HL-60 (cell line): ENCODE results near the gene DHRS13.

ENCODE experiments used
- DNase-seq, 2 experiments: peaks; one replicate each; pipeline ENCODE4 v3.0.0-alpha.2; 2010 to 2020; ENCODE audit warnings: low read depth in 1 of 2, low spot score in 1 of 2
- H3K27ac ChIP-seq: fragments of 250-450 bp; sonication (Bioruptor Pico); replicated peaks from 2 replicates; pipeline ENCODE4 v1.5.1; 2020; ENCODE audit warnings: mild to moderate bottlenecking, moderate library complexity
- H3K27me3 ChIP-seq: fragments of 250-450 bp; sonication (Bioruptor Pico); 2 replicates; pipeline ENCODE4 v1.5.1; 2021; ENCODE audit warnings: mild to moderate bottlenecking, moderate library complexity; ENCODE audit not compliant: insufficient read depth, poor library complexity, severe bottlenecking
- H3K4me3 ChIP-seq: replicated peaks from 2 replicates; pipeline ENCODE4 v1.5.1; 2011; ENCODE audit warnings: mild to moderate bottlenecking, control low read depth, low read length; ENCODE audit not compliant: insufficient read depth
- CTCF ChIP-seq: IDR thresholded peaks from one replicate; pipeline ENCODE4 v1.5.1; 2011; ENCODE audit warnings: low read length, control low read depth, inconsistent platforms; ENCODE audit not compliant: insufficient read depth
- GABPA ChIP-seq: IDR thresholded peaks from 2 replicates; pipeline ENCODE4 v1.6.1; 2012; ENCODE audit warnings: low read depth
- POLR2AphosphoS5 ChIP-seq: IDR thresholded peaks from 2 replicates; pipeline ENCODE4 v1.6.1; 2012; ENCODE audit warnings: low read depth
- REST ChIP-seq: IDR thresholded peaks from 2 replicates; pipeline ENCODE4 v1.6.1; 2012; ENCODE audit warnings: low read depth; ENCODE audit not compliant: insufficient replicate concordance
- SPI1 ChIP-seq: IDR thresholded peaks from 2 replicates; pipeline ENCODE4 v1.6.1; 2012; ENCODE audit warnings: low read depth, mild to moderate bottlenecking, borderline replicate concordance

DHRS13 gene

DNA sequence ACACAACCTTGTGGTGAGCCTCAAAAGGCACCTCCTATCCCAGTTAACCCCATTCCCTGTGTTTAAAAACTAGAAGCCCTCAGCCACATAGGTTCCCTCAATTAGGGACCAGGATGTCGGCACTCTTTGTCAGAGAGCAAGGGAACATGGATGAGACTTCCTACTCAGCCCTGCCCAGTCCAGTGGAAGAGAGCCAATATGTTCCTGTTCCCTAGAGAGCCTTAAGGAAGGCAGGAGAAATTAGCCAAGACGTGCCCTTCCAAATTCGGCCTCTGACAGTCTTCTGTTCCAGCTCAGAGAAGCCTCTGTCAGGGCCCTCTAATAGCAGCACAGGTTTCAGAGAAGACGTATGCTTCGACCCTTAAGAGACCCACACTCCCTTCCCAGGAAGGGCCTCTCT lies 14.6 kb upstream of the DHRS13 start:
- no peak for TF ChIP-seq REST
- TF ChIP-seq SPI1, result no peak
- TF ChIP-seq CTCF, result no peak
- no peak overlapping the region for H3K27ac ChIP-seq
- H3K27me3 ChIP-seq, result no peaks in the 10 kb centered on the region
- DNase-seq, result no peak
- H3K4me3 ChIP-seq, result no peak overlapping the region

- H3K4me3 ChIP-seq, result no peak overlapping the region
- H3K27ac ChIP-seq, result no peak overlapping the region
- no peak for DNase-seq
- no peak for TF ChIP-seq CTCF
- no peak for TF ChIP-seq POLR2AphosphoS5
- TF ChIP-seq GABPA, result no peak
- no peak for TF ChIP-seq SPI1
- no peak for TF ChIP-seq REST
- H3K27me3 ChIP-seq, result no peaks in the 10 kb centered on the region
Measured at GRCh38 chr17:28917029-28917428, 14.2 kb upstream of the DHRS13 start.

GRCh38 chr17:28916302-28916934 lies 13.5 kb upstream of the DHRS13 start:
- H3K27ac ChIP-seq, result no peak overlapping the region
- H3K27me3 ChIP-seq, result no peaks in the 10 kb centered on the region
- H3K4me3 ChIP-seq, result no peak overlapping the region
- peak in 1 of 2 experiments; percentile 37 for DNase-seq
- TF ChIP-seq CTCF, result peak; percentile 23
- TF ChIP-seq GABPA, result no peak

- Histone ChIP-seq H3K27me3 (no peaks in the 10 kb centered on the region), H3K4me3 (no peak overlapping the region), H3K27ac (no peak overlapping the region)
- TF ChIP-seq REST (no peak), CTCF (no peak), SPI1 (no peak), POLR2AphosphoS5 (no peak), GABPA (no peak)
- DNase-seq, result no peak
Measured at GRCh38 chr17:28912938-28913333, 10.1 kb upstream of the DHRS13 start.
